HG02610 (cell line): ENCODE measurements around the gene B4GALT3.

Experiments
- ATAC-seq: cut with Tn5 transposase; IDR thresholded peaks from one replicate; pipeline ENCODE4 v1.9.1; 2021; ENCODE audit warnings: mild to moderate bottlenecking, moderate library complexity; ENCODE audit not compliant: unreplicated experiment

The B4GALT3 gene

DNA sequence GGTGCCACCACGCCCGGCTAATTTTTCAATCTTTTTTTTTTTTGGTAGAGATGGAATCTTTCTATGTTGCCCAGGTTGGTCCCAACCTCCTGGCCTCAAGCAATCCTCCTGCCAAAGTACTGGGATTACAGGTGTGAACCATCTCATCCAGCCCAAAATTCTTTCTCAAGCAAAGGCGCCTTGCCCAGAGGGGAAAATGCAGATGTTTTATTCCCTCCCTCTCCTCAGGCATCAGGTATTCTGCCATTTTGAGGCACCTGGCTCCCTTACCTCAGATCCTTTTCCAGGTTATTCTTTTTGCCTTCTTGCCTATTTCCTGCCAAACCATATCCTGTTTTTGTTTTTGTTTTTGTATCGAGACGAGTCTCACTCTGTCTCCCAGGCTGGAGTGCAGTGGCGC is 11.1 kb upstream of the B4GALT3 start:
- ATAC-seq, result no peak

DNA sequence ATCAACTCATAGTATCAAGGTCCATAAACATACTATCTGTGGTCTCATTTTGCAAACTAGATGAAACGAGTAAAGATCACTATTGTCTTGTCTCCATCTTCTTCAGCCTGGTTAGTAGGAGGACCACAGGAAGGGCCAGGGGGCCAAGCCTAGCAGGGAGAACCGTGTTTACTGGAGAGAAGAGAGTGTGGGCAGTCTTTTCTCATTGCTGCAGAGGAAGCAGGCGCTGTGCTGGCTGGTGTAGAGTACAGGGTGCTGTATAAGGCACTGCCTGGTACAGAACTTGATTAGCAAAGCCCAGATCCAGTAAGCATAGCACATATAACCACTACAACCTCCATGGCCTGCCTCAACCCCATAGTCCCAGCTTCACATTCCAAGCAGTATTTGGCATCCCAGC is 10.0 kb upstream of the B4GALT3 start:
- no peak for ATAC-seq

DNA sequence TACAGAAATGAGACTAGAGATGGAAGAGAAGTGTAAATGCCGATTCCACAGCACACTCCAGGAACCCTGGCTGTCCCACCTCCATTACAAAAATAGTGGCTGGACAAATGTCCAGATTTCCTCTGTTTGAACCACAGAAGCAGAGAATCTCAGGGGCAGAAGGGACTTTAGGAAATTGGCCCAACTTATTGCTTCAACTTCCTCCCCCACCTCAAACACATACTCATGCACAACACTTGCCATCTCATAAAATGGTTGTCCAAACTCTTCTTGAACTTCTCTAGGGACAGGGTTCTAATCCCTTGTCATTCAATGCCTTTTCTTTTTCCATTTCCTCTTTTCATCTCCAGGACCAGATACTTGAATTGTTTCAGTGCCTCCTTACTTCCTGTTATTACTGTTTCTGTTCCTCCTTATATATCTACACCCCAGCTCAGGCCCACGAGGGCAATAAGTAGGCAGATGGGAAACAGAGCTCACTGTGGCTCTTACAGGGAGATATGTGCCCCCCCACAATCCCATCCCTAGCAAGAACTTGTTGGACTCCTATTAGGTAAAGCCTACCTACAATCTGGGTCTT is 8.5 kb upstream of the B4GALT3 start:
- peak; percentile 25 for ATAC-seq

DNA sequence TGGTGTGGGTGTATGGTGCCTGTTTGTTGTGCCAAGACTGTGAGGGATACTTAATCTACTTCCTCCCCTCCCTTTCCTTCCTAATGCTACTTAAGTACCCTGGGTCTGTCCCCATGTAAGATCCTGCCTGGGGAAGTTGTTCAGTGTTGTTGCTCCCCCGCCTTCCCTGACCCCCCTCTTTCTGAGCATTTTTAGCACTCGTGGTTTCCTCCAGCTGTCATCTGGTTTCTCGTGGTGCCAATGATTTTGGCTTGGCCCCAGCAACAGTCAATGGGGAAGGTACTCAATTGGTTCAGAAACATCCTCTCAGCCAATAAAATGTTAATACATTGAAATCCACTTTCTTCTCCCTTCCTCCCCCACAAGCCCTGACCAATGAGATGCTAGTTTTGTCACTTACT is 8.0 kb upstream of the B4GALT3 start:
- peak; percentile 74 for ATAC-seq

DNA sequence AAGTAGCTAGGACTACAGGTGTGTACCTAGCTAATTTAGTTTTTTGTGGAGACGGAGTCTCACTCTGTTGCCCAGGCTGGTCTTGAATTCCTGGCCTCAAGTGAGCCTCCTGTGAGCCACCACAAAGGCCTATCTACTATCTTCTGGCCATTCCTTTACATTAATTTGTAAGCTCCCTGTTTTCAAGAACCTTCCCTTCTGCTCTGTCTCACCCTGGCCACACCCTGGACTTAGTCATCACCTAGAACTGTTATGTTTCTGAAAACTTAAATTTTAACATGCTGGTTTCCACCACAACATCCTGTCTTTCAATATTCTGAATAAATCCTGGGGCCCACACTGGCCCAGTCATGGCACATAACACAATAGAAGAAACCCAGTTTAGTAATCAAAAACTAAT is 4.9 kb upstream of the B4GALT3 start:
- peak; percentile 37 for ATAC-seq

DNA sequence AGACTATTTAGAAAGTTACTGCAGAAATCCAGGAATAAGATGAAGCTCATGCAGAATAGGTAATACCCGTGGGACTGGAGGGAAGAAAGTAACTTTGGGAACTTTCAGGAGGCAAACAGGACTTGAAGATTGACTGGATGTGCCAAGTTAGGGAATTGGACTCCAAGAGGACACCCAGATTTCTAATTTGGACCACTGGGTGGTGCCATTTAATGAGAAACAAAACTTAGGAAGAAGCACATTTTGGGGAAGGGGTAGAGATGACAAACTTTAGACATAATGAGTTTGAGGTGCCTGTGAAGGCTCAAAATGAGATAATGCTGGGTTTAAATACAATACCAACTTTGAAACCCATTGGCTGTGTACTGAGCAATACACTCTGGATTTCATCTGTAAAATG is 3.3 kb upstream of the B4GALT3 start:
- ATAC-seq, result no peak

DNA sequence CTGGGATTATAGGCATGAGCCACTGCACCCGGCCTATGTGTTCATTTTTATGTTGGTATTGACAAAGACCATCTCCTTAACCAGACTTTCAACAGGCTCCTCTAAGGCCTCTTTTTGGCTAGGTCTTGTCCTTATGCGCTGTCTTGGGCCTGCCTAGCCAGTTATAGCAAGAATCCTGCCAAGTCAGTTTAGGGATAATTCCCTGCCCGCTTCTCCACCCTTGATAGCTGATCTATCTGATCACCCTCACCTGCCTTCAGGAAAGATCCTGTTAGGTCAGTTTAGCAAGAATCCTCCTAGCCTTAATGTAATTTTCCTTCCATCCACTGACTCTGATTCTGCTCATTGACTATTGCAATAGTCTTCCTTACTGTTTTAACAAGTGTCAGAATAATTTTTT is 2.4 kb upstream of the B4GALT3 start:
- ATAC-seq, result no peak

DNA sequence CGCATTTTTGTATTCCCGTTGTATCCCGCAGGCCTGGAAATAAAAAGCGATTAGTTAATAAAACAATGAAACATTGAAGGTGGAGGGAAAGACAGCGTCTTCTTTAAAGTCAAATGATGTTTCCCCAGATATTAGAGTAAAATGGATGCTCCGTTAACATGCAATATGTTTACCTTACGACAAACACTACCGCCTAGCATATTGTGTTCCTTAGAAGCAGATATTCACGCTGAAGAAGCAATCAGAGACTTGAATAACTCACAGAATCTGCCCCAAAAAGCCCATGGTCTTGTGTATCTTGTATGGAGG is 583 bp upstream of the B4GALT3 start:
- no peak for ATAC-seq

DNA sequence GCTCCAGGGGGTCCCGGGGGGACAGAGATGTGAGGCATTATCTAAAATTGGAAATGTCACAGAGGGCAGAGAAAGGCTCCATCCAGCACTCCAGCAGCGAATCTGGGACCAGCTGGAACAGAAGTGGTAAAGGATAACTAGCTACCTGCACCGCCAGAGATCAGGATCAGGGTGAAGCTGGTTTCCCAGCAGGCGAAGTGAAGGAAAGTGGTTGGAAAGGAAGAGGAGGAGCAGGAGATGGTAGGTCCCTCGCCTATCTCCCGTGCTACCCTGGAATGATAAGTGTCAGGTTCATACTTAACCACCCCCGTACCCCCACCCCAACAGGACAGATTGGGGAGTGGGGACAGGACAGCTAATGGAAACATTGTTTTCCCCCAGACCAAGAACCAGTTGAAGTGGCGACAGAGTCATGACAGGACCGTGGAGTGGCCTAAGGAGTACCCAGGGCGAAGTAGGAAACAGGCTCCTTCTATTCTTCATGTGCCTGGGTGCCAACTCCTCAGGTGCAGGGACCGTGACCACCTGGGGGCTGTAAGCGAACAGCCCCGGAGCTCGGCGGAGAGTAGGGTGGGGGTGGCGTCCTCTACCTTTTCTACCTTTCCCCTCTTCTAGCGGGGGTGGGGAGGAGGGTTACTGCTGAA is 717 bp downstream of the B4GALT3 start:
- peak; percentile 4 for ATAC-seq

DNA sequence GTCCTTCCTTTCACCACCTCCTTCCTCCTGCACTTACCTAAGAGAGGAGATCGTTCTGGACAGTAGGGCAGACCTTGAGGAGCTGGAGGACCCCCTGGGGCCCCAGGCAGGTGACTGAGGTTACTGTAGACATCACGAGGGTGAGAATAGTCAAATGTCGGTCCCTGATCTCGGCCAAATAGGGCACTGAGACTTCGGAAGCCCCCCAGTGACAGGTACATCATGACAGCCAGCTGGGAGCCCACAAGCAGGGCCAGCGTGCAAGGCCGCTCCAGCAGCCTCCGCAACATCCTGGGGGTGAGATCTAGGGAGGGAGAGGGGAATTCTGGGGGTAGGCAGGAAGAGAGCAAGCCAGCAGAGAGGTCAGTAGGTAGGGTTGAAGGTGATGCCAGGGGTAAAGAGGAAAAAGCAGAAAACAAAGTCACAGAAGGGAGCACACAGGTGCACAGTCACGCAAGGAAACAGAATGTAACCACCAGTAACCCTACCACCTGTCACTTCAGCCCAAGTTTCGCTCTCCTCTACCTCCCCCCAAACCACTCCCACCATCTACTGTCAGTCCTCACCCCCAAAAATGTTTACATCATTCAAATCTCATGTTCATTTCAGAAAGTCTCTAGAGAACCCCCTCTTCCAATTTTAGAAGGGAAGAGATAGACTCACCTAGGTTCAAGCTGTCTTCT is 1.4 kb downstream of the B4GALT3 start:
- no peak for ATAC-seq

DNA sequence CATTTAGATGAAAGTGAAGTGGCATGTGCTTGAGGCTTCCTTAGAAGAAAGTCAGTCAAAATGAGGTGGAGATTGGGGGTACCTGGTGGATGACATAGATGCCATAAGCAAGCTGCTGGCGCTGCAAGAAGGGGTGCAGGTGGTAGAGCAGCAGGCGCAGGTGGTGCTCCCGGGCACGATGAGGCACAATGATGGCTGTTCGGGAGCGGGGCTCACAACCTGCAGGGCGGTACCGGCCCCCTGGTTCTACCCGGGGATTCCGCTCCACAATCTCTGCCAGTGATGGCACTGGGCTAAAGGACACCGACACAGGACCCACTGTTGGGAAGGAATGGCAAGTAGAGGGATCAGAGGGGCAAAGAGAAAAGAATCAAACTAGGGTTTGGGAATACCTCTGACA is 2.4 kb downstream of the B4GALT3 start:
- no peak for ATAC-seq

DNA sequence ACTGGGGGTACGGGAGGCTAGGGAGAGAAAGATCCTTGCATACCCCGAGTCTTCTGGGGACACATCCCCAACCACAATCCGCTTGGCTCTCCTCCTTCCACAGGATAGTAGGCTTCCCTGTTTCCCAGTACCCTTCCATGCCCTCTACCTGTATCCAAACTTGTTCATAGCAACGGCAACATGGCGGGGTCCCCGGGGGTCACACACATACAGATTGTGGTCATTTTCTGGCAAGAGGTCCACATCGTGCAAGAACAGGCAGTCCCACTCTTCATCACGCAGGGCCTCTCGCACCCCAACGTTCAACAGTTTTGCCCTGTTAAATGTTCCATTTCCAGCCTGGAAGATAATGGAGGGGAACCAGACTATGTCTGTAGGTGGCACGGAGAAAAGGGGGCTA is 3.6 kb downstream of the B4GALT3 start:
- no peak for ATAC-seq

DNA sequence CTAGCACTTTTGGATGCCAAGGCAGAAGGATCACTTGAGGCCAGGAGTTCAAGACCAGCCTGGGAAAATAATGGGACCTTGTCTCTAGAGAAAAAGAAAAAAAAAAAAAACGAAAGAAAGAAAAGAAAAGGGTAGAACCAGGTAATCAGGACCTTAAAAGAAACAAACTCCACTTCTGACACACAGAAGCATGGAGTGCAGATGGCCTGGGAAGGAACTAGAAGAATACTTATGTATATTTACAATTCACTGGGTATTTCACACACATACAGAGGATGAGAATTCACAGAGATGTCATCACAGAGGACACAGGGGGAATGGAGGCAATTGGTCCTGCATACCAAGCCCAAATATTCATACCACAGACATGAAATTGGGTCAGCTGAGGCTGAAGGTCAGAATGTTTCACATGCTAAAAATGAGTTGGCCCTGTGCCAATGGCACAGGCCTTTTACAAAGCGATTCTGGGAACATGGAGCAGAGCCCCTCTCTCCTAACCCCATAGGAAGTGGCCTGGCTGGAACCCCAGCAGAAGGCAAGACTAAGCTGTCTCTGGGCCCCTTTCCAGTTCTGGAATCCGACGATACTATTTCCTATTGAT is 4.4 kb downstream of the B4GALT3 start:
- no peak for ATAC-seq

DNA sequence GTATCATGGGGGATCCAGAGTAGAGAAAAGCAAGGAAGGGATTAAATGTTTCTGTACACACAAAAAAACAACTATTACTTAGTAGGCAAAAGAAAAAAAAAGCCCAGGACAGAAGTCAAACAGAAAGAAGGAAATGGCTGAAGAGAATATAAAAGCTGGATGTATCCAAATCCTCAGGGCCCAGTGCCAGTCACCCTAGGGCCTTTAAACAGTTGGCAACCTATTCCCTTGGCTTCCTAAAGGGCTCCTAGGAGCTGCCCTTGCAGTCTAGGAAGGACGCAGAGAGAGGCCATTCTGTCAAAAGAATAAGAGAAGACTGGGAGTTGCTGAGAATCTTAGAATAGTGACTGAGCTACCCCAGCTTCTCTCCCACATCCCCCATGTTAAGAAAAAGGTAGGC is 5.0 kb downstream of the B4GALT3 start:
- ATAC-seq, result no peak

DNA sequence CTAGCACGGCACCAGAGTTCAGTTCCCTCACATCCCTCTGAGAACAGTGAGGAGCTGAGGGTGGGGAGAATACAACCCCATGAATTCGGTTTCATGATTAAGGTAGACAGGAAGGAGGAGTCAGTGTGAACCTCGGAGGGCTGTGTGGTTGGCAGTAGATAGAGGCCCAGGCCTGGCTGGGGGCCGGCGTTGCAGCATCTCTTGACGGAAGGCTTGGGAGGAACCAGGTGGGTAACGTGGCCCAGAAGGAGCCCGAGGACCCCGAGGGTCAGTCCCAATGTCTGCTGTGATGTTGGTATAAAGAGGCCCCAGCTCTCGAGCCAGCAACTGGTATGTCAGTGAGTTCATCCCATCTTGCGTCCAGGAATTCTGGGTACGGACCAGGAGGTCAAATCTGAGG is 5.6 kb downstream of the B4GALT3 start:
- no peak for ATAC-seq

DNA sequence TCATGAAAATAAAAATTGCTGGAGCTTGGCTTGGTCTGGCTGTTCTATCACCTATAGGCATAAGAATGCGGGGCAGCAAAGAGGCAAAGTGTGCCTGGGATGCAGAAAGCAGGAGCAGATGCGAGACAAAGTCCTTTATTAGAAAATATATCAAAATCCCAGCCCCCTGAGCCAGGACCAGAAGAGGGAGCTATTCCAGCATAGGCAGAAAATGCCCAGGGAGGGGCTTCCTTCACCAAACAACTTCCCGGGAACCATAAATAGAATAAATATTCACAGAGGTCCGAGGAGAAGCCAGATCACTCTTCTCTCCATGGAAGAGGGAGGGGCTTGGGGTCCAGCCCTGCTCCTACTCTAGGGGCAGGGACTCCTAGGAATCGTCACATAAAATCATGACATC is 6.1 kb downstream of the B4GALT3 start:
- no peak for ATAC-seq

DNA sequence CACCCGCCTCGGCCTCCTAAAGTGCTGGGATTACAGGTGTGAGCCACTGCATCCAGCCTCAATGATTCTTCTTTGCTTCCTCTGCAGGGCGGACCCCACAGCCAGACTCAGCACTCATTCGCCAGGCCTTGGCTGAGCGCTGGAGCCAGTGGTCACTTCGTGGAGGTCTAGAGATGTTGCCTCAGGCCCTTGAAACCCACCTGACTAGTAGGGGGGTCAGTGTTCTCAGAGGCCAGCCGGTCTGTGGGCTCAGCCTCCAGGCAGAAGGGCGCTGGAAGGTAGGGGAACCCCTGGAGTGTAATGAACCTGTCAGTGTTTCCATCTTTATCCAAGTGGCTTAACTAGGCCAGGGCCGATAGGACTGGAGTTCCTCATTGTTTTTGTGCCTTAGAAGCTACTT is 8.4 kb downstream of the B4GALT3 start:
- no peak for ATAC-seq

DNA sequence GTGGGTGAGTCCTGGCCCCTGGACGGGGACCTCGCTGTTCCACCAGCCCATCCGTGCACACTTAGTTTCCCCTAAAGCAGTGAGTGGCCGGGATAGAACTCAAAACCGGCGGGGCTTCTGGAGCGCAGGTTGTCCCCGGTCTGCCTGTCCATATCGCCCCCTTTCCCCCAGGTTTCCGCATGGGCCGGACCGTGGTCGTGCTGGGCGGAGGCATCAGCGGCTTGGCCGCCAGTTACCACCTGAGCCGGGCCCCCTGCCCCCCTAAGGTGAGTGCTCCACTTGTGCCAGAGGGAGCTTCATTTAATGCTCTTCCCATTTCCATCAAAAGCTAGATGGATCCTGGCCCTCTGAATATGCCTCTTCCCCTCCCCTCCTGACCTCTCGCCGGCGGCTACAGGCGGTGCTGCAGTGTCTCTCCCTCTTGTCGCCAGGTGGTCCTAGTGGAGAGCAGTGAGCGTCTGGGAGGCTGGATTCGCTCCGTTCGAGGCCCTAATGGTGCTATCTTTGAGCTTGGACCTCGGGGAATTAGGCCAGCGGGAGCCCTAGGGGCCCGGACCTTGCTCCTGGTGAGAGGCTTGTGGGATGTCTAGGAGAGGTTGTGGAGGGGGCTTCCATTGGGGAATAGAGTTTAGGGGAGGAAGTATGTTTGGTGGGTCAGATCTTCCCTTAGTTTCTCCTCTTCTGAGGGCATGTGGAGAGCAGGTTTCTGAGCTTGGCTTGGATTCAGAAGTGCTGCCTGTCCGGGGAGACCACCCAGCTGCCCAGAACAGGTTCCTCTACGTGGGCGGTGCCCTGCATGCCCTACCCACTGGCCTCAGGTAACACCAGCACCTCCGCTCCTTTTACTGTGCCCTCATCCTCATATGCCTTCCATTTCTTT is 10.4 kb downstream of the B4GALT3 start:
- no peak for ATAC-seq

DNA sequence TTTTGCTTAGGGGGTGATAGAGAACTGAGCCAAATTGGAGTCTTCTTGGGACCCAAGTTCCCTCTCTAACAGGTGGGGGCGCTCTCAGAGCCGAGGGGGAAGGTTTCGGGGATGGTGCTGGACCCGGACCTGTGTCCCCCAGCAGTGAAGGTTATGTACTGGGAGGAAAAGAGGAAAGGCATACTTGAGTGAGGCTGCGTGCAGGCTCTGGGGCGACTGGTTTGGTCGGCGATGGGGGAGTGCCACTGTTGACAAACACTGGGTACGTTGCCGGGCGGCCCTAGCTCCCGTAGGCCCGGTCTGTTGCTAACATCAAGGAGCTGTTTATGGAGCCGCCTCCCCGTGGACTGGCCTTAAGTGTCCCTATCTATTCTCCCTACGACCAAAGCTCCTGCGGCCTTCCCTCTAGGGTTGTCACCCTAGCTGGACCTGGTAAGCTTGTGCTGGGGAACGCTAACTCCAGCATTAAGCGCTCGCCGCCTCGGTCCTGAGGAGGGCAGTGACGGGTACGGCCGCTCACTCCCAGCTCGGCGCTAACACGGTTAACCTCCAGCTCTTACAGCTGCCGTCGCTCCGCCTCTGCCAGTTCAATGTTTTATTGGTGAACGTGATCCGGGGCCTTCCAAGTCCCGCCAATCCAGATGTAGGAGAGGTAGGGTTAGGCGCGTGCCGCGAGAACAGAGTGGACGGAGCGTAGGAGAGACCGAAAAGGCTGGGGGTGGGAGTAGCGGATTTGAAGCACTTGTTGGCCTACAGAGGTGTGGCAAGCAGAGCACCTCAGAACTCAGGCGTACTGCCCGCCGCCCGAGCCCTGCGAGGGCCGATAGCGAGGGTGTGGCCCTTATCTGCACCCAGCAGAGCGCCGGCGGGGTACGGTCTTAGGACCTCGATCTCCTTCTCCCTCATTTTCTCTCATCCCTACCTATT is 11.3 kb downstream of the B4GALT3 start, which contains the start of gene PPOX:
Gene PPOX (plus strand): TSS at position 685 of the 927 bp plus-strand sequence. CDS start 422 bp downstream, outside the sequence.
- ATAC-seq, result peak; percentile 95
